ENCODE data around the gene C17orf58. TPM values are rescaled to one million over a fixed set of nuclear protein-coding genes. Genes with fewer than 3 reads are reported as not detected.
A peak's percentile ranks its signal among the peaks of the same experiment; 100 is the strongest.
"Not testable (repeated sequence)": the region's sequence is repeated elsewhere in the genome, so short reads cannot be mapped to it uniquely, and the experiment has no call there.

C17orf58 gene
- total RNA-seq, 1 donor, result 7.2 TPM

DNA sequence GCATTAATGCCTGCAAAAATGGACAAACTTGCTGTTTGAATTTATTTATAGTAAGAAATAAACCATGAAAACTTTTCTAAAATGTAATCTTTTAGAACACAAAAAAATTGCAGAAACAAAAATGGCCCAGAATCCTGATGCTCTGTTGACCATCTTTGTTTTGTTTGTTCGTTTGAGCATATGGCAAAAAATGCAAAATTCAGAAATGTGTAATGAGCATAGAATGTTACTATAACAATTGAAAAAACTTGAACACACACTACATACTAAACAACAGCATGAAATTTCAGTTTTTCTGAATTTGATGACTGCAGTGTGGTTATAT is 38.1 kb upstream of the C17orf58 start:
- no peak overlapping the region for H3K27ac ChIP-seq (ENCODE audit: low read depth, low read length)
- peak overlapping the region; percentile 83 for H2AFZ ChIP-seq (ENCODE audit: low read length)
- peaks cover 38% of the 10 kb centered on the region for H3K79me2 ChIP-seq (ENCODE audit: insufficient read depth, low read length)

DNA sequence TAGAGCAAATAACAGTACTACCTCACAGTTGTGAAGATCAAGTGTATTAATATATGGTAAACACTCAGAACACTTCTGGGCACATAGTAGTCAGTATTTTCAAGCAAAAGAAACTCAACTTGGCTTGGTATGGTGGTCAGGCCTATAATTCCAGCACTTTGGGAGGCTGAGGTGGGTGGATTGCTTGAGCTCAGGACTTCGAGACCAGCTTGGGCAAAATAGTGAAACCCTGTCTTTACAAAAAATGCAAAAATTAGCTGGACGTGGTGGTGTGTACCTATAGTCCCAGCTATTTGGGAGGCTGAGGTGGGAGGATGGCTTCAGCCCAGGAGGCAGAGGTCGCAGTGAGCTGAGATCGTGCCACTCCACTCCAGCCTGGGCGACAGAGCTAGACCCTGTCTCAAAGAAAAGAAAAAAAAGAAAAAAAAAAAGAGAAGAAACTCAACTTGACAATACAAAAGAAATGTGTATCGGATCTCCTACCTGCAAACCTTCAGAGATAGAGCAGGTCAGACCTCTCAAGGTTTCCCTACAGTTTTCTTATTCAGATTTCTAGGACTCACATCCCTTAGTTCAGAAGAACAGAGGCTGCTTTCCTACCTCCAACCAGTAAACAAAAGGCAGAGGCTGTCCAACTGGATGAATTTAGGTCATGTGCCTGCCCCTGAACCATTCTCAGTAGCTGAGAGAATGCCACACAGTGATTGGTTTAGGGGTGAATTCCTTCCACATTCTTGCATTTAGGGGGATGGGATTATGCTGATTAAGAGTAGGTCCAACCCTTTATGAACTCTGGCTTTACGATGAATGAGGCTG is 37.6 kb upstream of the C17orf58 start:
- Histone ChIP-seq H3K27me3 (ENCODE audit: insufficient read depth, low read length) (no peaks in the 10 kb centered on the region), H3K4me3 (ENCODE audit: insufficient read depth, low read length) (no peak overlapping the region), H3K9me3 (ENCODE audit: low read depth, low read length) (no peaks in the 10 kb centered on the region), H3K4me2 (ENCODE audit: insufficient read depth, low read length) (peak overlapping the region; percentile 89), H3K4me1 (ENCODE audit: insufficient read depth, low read length) (peaks cover 23% of the 10 kb centered on the region), H3K27ac (ENCODE audit: low read depth, low read length) (no peak overlapping the region), H3K36me3 (ENCODE audit: insufficient read depth, low read length) (peaks cover 16% of the 10 kb centered on the region), H4K20me1 (ENCODE audit: insufficient read depth, low read length) (no peaks in the 10 kb centered on the region), H3K79me2 (ENCODE audit: insufficient read depth, low read length) (peaks cover 34% of the 10 kb centered on the region), H2AFZ (ENCODE audit: low read length) (peak overlapping the region; percentile 83)
- no peak for TF ChIP-seq CTCF (IDR thresholded peaks at IDR 0.05; ENCODE audit: extremely low read depth, low read depth, low read length)
- DNase-seq (ENCODE audit: insufficient read length, low spot score, missing footprints), result no peak

More for the DNA sequence above, 38.1 kb upstream of the C17orf58 start:
- Histone ChIP-seq H3K36me3 (ENCODE audit: insufficient read depth, low read length) (peaks cover 20% of the 10 kb centered on the region), H3K4me2 (ENCODE audit: insufficient read depth, low read length) (peak overlapping the region; percentile 89), H3K4me1 (ENCODE audit: insufficient read depth, low read length) (peaks cover 23% of the 10 kb centered on the region), H3K27me3 (ENCODE audit: insufficient read depth, low read length) (no peaks in the 10 kb centered on the region), H4K20me1 (ENCODE audit: insufficient read depth, low read length) (no peaks in the 10 kb centered on the region), H3K4me3 (ENCODE audit: insufficient read depth, low read length) (peak overlapping the region; percentile 51), H3K9me3 (ENCODE audit: low read depth, low read length) (no peaks in the 10 kb centered on the region)
- TF ChIP-seq CTCF (IDR thresholded peaks at IDR 0.05; ENCODE audit: extremely low read depth, low read depth, low read length), result no peak
- no peak for DNase-seq (ENCODE audit: insufficient read length, low spot score, missing footprints)

DNA sequence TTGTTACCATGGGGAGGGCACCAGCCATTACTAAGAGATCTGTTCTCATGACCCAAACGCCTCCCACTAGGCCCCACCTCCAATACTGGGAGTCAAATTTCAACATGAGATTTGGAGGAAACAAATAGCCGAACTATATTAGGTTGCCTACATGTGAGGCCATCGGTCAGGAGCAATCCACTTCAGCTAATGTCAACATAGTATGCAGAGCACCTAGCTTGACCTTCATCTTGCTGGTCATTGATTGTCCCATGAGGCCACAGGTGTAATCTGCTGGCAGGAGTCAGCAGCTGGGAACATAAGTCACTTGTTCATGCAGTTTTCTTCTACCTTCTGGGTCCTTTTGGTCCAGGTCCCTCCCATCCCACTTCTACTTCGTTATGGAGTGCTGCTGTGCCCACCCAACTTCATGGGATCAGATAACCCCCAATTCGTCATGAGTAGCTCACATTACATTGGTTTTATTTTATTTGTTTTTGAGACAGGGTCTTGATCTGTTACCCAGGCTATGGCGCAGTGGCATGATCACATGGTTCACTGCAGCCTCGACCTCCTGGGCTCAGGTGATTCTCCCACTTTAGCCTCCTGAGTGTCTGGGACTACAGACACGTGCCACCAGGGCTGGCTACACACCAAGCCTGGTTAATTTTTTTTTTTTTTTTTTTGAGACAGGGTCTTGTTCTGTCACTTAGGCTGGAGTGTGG is 33.4 kb upstream of the C17orf58 start:
- no peak overlapping the region for H3K4me3 ChIP-seq (ENCODE audit: insufficient read depth, low read length)
- H3K4me1 ChIP-seq (ENCODE audit: insufficient read depth, low read length), result peaks cover 5% of the 10 kb centered on the region

DNA sequence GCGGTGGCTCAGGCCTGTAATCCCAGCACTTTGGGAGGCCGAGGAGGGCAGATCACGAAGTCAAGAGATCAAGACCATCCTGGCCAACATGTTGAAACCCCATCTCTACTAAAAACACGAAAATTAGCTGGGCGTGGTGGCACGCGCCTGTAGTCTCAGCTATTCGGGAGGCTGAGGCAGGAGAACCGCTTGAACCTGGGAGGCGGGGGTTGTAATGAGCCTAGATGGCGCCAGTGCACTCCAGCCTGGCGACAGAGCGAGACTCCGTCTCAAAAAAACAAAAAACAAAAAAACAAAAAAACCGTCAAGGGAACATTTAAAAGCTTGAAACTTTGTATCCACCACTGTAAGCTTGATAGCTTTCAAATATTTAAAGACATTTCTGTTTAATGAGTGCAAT is 26.3 kb upstream of the C17orf58 start:
- DNase-seq (ENCODE audit: insufficient read length, low spot score, missing footprints); H3K4me3 ChIP-seq (ENCODE audit: insufficient read depth, low read length): not testable (repeated sequence)

More for the DNA sequence above, 33.4 kb upstream of the C17orf58 start:
- Histone ChIP-seq H3K36me3 (ENCODE audit: insufficient read depth, low read length) (no peaks in the 10 kb centered on the region), H2AFZ (ENCODE audit: low read length) (peak overlapping the region; percentile 41), H3K4me2 (ENCODE audit: insufficient read depth, low read length) (no peak overlapping the region), H3K9me3 (ENCODE audit: low read depth, low read length) (no peaks in the 10 kb centered on the region), H4K20me1 (ENCODE audit: insufficient read depth, low read length) (no peaks in the 10 kb centered on the region), H3K27me3 (ENCODE audit: insufficient read depth, low read length) (no peaks in the 10 kb centered on the region), H3K27ac (ENCODE audit: low read depth, low read length) (no peak overlapping the region), H3K79me2 (ENCODE audit: insufficient read depth, low read length) (no peaks in the 10 kb centered on the region)
- no peak for TF ChIP-seq CTCF (IDR thresholded peaks at IDR 0.05; ENCODE audit: extremely low read depth, low read depth, low read length)
- no peak for DNase-seq (ENCODE audit: insufficient read length, low spot score, missing footprints)

More for the DNA sequence above, 26.3 kb upstream of the C17orf58 start:
- not testable (repeated sequence) for H3K27ac ChIP-seq (ENCODE audit: low read depth, low read length); H3K79me2 ChIP-seq (ENCODE audit: insufficient read depth, low read length); H3K36me3 ChIP-seq (ENCODE audit: insufficient read depth, low read length); H3K27me3 ChIP-seq (ENCODE audit: insufficient read depth, low read length); H3K4me1 ChIP-seq (ENCODE audit: insufficient read depth, low read length); H4K20me1 ChIP-seq (ENCODE audit: insufficient read depth, low read length); H2AFZ ChIP-seq (ENCODE audit: low read length); H3K9me3 ChIP-seq (ENCODE audit: low read depth, low read length); H3K4me2 ChIP-seq (ENCODE audit: insufficient read depth, low read length)

Measured in osteoblast (primary cell).